Breast epithelium (tissue), 3 donors: ENCODE measurements around the gene NPHP4.

Experiments
- POLR2A ChIP-seq: fragments of 450-650 bp; IDR thresholded peaks from one replicate; pipeline ENCODE4 v1.6.1; 2016; ENCODE audit warnings: antibody characterized with exemption, mild to moderate bottlenecking, moderate library complexity
- POLR2AphosphoS5 ChIP-seq, 3 donors: sonication (generic); formaldehyde crosslinking; IDR thresholded peaks; one replicate each; pipeline ENCODE4 v1.6.1; 2017; ENCODE audit warnings: antibody characterized with exemption in 3 of 3
- TF ChIP-seq, protein P1 (sequence below), 3 donors: fragments of 450-650 bp; IDR thresholded peaks; one replicate each; pipeline ENCODE4 v1.5.1; 2016 to 2017; ENCODE audit warnings: antibody characterized with exemption in 3 of 3, mild to moderate bottlenecking in 3 of 3, moderate library complexity in 3 of 3

DNA sequence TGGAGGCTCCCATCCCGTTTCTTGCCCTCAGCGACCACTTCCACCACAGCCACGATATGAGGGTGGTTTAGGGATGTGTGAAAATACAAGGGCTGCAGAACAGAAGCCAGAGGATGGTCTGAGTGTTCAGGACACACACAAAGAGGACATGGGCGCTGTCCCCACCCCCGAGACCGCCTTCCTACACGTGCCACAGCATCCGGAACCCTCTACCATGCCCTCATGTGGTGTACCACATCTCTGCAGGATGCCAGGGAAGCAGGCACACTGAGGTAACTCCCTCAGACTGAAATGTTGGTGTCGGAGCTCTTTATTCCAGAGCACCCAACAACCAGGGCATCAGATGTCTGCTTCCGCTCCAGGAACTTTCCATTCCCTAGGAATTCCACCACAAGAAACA lies 23.1 kb downstream of the NPHP4 start:
- TF ChIP-seq, protein P1, sequence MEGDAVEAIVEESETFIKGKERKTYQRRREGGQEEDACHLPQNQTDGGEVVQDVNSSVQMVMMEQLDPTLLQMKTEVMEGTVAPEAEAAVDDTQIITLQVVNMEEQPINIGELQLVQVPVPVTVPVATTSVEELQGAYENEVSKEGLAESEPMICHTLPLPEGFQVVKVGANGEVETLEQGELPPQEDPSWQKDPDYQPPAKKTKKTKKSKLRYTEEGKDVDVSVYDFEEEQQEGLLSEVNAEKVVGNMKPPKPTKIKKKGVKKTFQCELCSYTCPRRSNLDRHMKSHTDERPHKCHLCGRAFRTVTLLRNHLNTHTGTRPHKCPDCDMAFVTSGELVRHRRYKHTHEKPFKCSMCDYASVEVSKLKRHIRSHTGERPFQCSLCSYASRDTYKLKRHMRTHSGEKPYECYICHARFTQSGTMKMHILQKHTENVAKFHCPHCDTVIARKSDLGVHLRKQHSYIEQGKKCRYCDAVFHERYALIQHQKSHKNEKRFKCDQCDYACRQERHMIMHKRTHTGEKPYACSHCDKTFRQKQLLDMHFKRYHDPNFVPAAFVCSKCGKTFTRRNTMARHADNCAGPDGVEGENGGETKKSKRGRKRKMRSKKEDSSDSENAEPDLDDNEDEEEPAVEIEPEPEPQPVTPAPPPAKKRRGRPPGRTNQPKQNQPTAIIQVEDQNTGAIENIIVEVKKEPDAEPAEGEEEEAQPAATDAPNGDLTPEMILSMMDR (IDR thresholded peaks at IDR 0.05): no peak
- TF ChIP-seq POLR2AphosphoS5 (IDR thresholded peaks at IDR 0.05) (no peak), POLR2A (no peak)
